Measurements from ENCODE around the gene ZFP36. TPM values are rescaled to one million over a fixed set of nuclear protein-coding genes. Genes with fewer than 3 reads are reported as not detected.

Gene ZFP36
- total and polyA plus RNA-seq, 7 experiments from 2014 or later = 72.1 to 1,250 (median 177) TPM

DNA sequence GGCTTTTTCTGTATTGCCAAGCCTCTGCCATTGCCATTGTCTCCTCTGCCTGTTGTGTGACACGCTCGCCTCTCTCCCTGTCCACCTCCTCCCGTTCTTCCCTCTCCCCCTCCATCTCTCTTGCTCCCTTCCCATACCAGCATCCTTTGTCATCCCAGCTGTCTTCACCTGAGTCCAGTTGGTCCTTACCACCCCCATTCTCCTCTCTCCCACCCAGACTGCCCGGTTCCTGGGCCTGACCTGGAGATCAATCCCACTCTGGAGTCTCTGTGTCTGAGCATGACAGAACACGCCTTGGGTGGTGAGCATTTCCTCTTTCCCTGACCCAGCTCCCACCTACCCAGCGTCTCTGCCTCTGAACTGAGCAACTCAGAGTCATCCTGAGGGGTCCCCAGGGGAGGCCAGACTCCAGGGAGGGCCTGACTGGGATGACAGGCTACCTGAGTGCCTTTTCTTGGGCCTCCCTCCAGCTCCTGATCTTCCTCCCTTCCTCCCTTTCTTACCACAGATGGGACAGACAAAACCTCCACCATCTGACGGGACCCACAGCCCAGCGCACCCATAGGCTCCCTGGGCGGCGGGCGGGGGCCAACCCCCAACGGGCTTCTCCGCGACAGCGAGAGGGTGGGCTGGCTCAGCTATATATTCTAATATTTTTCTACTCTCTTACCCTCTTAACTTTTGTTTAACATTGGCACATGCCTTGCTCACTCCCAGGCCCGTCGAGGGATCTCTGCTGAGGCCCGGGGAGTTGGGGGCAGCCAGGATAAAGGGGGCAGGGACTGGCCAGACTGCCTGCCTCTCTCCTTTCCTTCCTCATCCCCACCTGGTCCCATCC lies 23.4 kb upstream of the ZFP36 start:
- H3K4me1 Mint-ChIP-seq = peaks cover 0 to 4% (median 0%) of the 10 kb centered on the region in 7 donors
- CTCF ChIA-PET = no interaction called here
- Histone ChIP-seq H3K9me3 (ENCODE audit: control insufficient read depth in 2 of 3, low read length in 3 of 3) (no peaks in the 10 kb centered on the region), H3K4me1 (ENCODE audit: control insufficient read depth in 2 of 2, insufficient read depth in 2 of 2, low read length in 2 of 2) (no peaks in the 10 kb centered on the region), H3K27me3 (ENCODE audit: control insufficient read depth in 2 of 2, insufficient read depth in 2 of 2, low read length in 2 of 2) (no peaks in the 10 kb centered on the region), H3K27ac (ENCODE audit: low read depth, low read length) (no peak overlapping the region), H3K4me3 (ENCODE audit: low read length) (no peak overlapping the region), H3K36me3 (ENCODE audit: control insufficient read depth in 2 of 3, insufficient read depth in 3 of 3, low read length in 3 of 3) (peaks cover 4 to 96% (median 20%) of the 10 kb centered on the region in 3 experiments)
- peak overlapping the region in 4 of 9 donors; percentile 22 to 66 (median 40) for H3K27ac Mint-ChIP-seq
- DNase-seq (no peak), ATAC-seq (no peak)
- H3K9me3 Mint-ChIP-seq = no peaks in the 10 kb centered on the region
- H3K36me3 Mint-ChIP-seq = peaks cover 8 to 52% (median 11%) of the 10 kb centered on the region in 5 donors
- no peak overlapping the region for H3K4me3 Mint-ChIP-seq
- H3K27me3 Mint-ChIP-seq = no peaks in the 10 kb centered on the region
- POLR2A ChIA-PET = no interaction called here
- intact Hi-C loops (cut with micrococcal nuclease) = no loop called here

DNA sequence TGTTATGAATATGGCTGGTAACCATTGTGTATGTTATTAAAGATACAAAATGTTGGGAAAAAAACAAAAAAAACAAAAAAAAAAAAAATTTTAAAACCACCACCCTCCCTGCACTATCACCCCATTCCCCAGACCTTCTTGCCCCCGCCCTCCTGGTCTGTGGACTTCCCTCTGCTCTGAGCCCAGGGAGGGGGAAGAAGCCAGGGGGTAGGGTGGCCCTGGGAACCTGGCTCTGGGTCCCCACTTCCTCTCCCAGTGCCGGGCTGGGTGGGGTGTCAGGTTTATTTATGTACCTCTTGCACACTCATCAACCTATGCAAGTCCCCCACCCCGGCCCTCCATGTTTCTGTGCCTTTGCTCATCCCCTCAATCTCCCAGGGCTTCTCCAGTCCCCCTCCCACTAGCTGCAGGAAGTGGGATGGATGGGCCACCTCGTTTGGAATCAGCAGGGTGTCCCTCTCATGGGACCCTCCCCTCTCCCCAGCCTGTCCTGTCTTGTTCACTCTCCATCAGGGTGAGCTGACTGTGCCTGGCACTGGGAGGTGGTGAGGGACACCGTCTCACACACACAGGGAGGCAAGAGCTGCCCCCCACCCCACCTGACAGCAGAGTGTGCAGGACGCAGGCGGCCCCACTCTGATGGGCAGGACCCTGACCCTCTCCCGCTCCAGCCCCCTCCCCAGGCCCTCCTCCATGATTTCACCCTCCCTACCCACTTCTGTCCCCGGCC lies 21.6 kb upstream of the ZFP36 start:
- CTCF ChIA-PET = interaction anchor here (0.7 kb wide), 1 partner anchor 90 kb away, joined by 3 read pairs; no protein-coding TSS in a partner anchor
- no peaks in the 10 kb centered on the region for H3K27me3 ChIP-seq (ENCODE audit: control insufficient read depth in 2 of 2, insufficient read depth in 2 of 2, low read length in 2 of 2)
- intact Hi-C loops (cut with micrococcal nuclease) = no loop called here
- peaks cover 10 to 46% (median 21%) of the 10 kb centered on the region in 5 donors for H3K36me3 Mint-ChIP-seq
- H3K4me3 Mint-ChIP-seq = no peak overlapping the region
- peaks cover 13 to 93% (median 24%) of the 10 kb centered on the region in 3 experiments for H3K36me3 ChIP-seq (ENCODE audit: control insufficient read depth in 2 of 3, insufficient read depth in 3 of 3, low read length in 3 of 3)
- POLR2A ChIA-PET = interaction anchor here (0.7 to 1.1 kb wide), 3 partner anchors 27 to 327 kb away, joined by 3 to 4 read pairs (median 3); partner anchors contain the start of genes PLEKHG2 and SUPT5H
- no peaks in the 10 kb centered on the region for H3K27me3 Mint-ChIP-seq
- DNase-seq = no peak
- H3K9me3 ChIP-seq (ENCODE audit: control insufficient read depth in 2 of 3, low read length in 3 of 3) = no peaks in the 10 kb centered on the region
- peak overlapping the region in 6 of 9 donors; percentile 32 to 76 (median 64) for H3K27ac Mint-ChIP-seq
- ATAC-seq = peak; percentile 29
- no peak overlapping the region for H3K4me3 ChIP-seq (ENCODE audit: low read length)
- H3K27ac ChIP-seq (ENCODE audit: low read depth, low read length) = no peak overlapping the region
- H3K9me3 Mint-ChIP-seq = no peaks in the 10 kb centered on the region
- peaks cover 5 to 6% of the 10 kb centered on the region in 2 donors for H3K4me1 ChIP-seq (ENCODE audit: control insufficient read depth in 2 of 2, insufficient read depth in 2 of 2, low read length in 2 of 2)
- peaks cover 6 to 14% (median 10%) of the 10 kb centered on the region in 7 donors for H3K4me1 Mint-ChIP-seq

DNA sequence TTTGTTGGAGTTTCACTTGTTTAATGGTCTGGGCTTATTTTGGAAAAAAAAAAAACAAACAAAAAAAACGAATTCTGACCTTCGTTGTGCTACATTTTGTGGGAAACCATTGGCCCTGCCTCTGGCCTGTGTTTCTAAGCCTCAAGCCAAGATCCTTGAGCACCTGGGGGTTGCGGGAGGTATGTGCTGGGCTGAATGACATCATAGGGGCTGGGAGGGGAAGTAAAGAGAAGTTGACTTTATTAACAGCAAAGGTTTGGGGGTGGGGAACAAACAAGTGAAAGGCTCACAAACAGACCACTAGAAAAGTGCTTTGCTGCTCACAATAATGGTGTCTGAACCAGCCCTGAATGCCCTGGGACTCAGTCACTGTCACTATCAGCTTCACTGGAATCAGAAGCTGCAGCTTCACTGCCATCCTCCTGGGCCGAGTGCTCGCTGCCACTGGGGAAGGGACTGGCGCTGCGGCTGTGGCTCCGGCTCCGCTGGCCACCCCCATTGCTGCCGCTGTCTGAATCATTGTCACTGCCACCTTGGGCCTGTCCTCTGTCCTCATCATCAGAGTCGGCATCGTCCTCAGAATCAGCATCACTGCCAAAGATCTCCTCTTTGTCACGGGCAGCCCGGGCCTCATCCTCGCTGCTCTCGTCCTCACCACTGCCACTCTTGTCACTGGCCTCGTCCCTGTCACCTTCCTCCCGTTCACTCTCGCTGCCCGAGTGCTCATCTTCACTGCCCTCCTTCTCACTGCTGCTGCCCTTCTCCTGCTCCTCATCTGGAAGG lies 20.8 kb upstream of the ZFP36 start:
- intact Hi-C loops (cut with micrococcal nuclease) = no loop called here
- Mint-ChIP-seq H3K27ac (peak overlapping the region in 6 of 9 donors; percentile 31 to 83 (median 66)), H3K4me3 (no peak overlapping the region), H3K27me3 (no peaks in the 10 kb centered on the region), H3K36me3 (peaks cover 10 to 43% (median 21%) of the 10 kb centered on the region in 5 donors), H3K9me3 (no peaks in the 10 kb centered on the region), H3K4me1 (peaks cover 9 to 20% (median 13%) of the 10 kb centered on the region in 7 donors)
- Histone ChIP-seq H3K9me3 (ENCODE audit: control insufficient read depth in 2 of 3, low read length in 3 of 3) (no peaks in the 10 kb centered on the region), H3K27me3 (ENCODE audit: control insufficient read depth in 2 of 2, insufficient read depth in 2 of 2, low read length in 2 of 2) (no peaks in the 10 kb centered on the region), H3K36me3 (ENCODE audit: control insufficient read depth in 2 of 3, insufficient read depth in 3 of 3, low read length in 3 of 3) (peaks cover 13 to 88% (median 22%) of the 10 kb centered on the region in 3 experiments), H3K4me1 (ENCODE audit: control insufficient read depth in 2 of 2, insufficient read depth in 2 of 2, low read length in 2 of 2) (peaks cover 10 to 11% of the 10 kb centered on the region in 2 donors), H3K27ac (ENCODE audit: low read depth, low read length) (no peak overlapping the region), H3K4me3 (ENCODE audit: low read length) (no peak overlapping the region)
- ChIA-PET CTCF (no interaction called here), POLR2A (interaction anchor here (1.1 kb wide), 1 partner anchor 60 kb away, joined by 3 read pairs; the partner anchor contains the start of gene SUPT5H)
- no peak for ATAC-seq
- DNase-seq = no peak

DNA sequence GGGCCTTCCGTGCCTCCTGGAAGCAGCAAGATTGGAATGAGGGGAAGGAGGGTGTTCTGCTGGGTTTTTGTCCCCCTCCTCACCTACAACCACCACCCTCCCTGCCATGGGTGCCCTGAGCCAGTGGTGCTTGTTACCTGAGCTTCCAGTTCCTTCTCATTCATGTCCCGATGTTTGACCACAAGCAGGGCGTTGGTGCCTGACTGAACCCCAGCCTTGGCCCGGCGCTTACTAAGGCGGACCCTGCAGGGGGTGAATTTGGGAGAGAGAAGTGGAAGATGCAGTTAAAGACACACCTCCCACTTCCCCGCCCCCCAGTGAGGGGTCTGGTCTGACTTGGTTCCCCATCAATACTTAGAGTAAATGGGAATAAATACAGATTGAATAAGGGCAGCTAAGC lies 20.1 kb upstream of the ZFP36 start:
- H3K27me3 ChIP-seq (ENCODE audit: control insufficient read depth in 2 of 2, insufficient read depth in 2 of 2, low read length in 2 of 2) = no peaks in the 10 kb centered on the region
- ChIA-PET POLR2A (no interaction called here), CTCF (no interaction called here)
- peaks cover 10 to 11% of the 10 kb centered on the region in 2 donors for H3K4me1 ChIP-seq (ENCODE audit: control insufficient read depth in 2 of 2, insufficient read depth in 2 of 2, low read length in 2 of 2)
- peaks cover 13 to 81% (median 19%) of the 10 kb centered on the region in 3 experiments for H3K36me3 ChIP-seq (ENCODE audit: control insufficient read depth in 2 of 3, insufficient read depth in 3 of 3, low read length in 3 of 3)
- peaks cover 12 to 27% (median 21%) of the 10 kb centered on the region in 7 donors for H3K4me1 Mint-ChIP-seq
- DNase-seq = no peak
- intact Hi-C loops (cut with micrococcal nuclease) = no loop called here
- H3K27ac ChIP-seq (ENCODE audit: low read depth, low read length) = no peak overlapping the region
- no peaks in the 10 kb centered on the region for H3K9me3 ChIP-seq (ENCODE audit: control insufficient read depth in 2 of 3, low read length in 3 of 3)
- no peaks in the 10 kb centered on the region for H3K9me3 Mint-ChIP-seq
- H3K4me3 Mint-ChIP-seq = no peak overlapping the region
- no peaks in the 10 kb centered on the region for H3K27me3 Mint-ChIP-seq
- H3K27ac Mint-ChIP-seq = peak overlapping the region in 3 of 9 donors; percentile 19 to 53 (median 30)
- H3K4me3 ChIP-seq (ENCODE audit: low read length) = no peak overlapping the region
- no peak for ATAC-seq
- H3K36me3 Mint-ChIP-seq = peaks cover 10 to 40% (median 21%) of the 10 kb centered on the region in 5 donors

DNA sequence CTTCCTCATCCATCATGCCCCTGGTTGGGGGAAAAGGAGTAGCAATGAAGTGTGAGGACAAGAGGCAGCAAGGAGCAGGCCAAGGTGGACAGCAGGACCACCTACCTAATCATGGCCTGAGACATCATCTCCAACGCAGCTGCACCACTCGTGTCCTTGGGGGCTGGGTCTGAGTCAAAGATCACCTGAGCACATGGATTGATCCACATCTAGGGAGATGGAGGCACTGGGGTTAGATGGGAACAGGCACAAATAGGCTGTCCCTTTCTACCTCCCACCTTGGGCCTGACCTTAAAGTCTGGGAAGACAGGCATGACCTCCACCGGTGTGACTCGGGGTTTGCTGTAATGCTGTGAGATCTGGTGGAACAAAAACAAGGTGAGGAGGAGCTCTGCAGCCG lies 18.0 kb upstream of the ZFP36 start:
- peaks cover 21 to 45% (median 32%) of the 10 kb centered on the region in 7 donors for H3K4me1 Mint-ChIP-seq

More for the DNA sequence above, 18.0 kb upstream of the ZFP36 start:
- CTCF ChIA-PET = interaction anchor here (1.1 kb wide), 1 partner anchor 9 kb away, joined by 4 read pairs; no protein-coding TSS in a partner anchor
- H3K9me3 Mint-ChIP-seq = no peaks in the 10 kb centered on the region
- H3K9me3 ChIP-seq (ENCODE audit: control insufficient read depth in 2 of 3, low read length in 3 of 3) = no peaks in the 10 kb centered on the region
- H3K4me1 ChIP-seq (ENCODE audit: control insufficient read depth in 2 of 2, insufficient read depth in 2 of 2, low read length in 2 of 2) = peaks cover 16% of the 10 kb centered on the region in 2 donors
- H3K27ac ChIP-seq (ENCODE audit: low read depth, low read length) = peak overlapping the region; percentile 95
- H3K27me3 Mint-ChIP-seq = no peaks in the 10 kb centered on the region
- intact Hi-C loops (cut with micrococcal nuclease) = no loop called here
- no peaks in the 10 kb centered on the region for H3K27me3 ChIP-seq (ENCODE audit: control insufficient read depth in 2 of 2, insufficient read depth in 2 of 2, low read length in 2 of 2)
- DNase-seq (peak in 1 of 9 donors; percentile 7), ATAC-seq (no peak)
- peak overlapping the region in 8 of 9 donors; percentile 23 to 100 (median 94) for H3K27ac Mint-ChIP-seq
- H3K36me3 Mint-ChIP-seq = peaks cover 10 to 39% (median 25%) of the 10 kb centered on the region in 5 donors
- H3K4me3 ChIP-seq (ENCODE audit: low read length) = no peak overlapping the region
- POLR2A ChIA-PET = interaction anchor here (1.3 to 4.3 kb wide), 3 partner anchors 19 to 146 kb away, joined by 3 to 54 read pairs (median 6); partner anchors contain the start of gene ZFP36
- peaks cover 16 to 65% (median 17%) of the 10 kb centered on the region in 3 experiments for H3K36me3 ChIP-seq (ENCODE audit: control insufficient read depth in 2 of 3, insufficient read depth in 3 of 3, low read length in 3 of 3)
- peak overlapping the region in 6 of 10 donors; percentile 2 to 53 (median 34) for H3K4me3 Mint-ChIP-seq
